Esophagus squamous epithelium (tissue), 4 donors: ENCODE results near the gene HDC.

ENCODE experiments used
- POLR2A ChIP-seq, 4 donors: fragments of 450-650 bp; IDR thresholded peaks; one replicate each; pipeline ENCODE4 v1.6.1; 2017; ENCODE audit warnings: antibody characterized with exemption in 4 of 4, mild to moderate bottlenecking in 4 of 4, moderate library complexity in 3 of 4
- TF ChIP-seq, protein P1 (sequence below), 6 experiments: fragments of 450-650 bp in 4 of 6; fragments of 200-600 bp in 2 of 6; sonication (generic) in 2 of 6; IDR thresholded peaks; one replicate each; pipeline ENCODE4 v1.5.1; 2016 to 2019; ENCODE audit warnings: antibody characterized with exemption in 6 of 6, mild to moderate bottlenecking in 4 of 6, moderate library complexity in 4 of 6

DNA sequence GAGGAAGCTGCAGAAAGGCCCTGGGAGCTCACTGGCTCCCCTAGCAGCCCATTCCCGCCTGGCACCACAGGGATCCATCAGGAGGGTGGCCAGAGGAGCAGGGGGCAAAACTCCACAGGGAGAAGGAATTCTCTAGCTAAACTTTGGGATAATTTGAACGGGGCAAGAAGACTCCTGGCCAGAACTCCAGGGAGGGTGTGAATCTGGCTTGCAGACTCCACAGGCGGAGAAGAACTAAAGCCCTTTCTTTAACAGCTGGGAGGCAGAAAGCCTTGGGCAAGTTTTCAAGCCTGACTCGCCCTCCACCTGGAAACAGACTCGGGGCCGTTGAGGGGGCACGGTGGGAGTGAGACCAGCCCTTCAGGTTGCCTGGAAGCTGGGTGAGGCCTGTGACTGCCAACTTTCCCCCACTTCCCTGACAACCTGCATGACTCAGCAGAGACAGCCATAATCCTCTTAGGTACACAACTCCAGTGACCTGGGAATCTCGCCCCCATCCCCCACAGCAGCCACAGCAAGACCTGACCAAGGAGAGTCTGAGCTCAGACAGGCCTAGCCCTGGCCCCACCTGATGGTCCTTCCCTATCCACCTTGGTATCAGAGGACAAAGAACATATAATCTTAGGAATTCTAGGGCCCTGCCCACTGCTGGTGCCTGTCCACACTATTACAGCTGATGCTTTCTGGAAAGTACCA is 54.9 kb downstream of the HDC start:
- TF ChIP-seq, protein P1, sequence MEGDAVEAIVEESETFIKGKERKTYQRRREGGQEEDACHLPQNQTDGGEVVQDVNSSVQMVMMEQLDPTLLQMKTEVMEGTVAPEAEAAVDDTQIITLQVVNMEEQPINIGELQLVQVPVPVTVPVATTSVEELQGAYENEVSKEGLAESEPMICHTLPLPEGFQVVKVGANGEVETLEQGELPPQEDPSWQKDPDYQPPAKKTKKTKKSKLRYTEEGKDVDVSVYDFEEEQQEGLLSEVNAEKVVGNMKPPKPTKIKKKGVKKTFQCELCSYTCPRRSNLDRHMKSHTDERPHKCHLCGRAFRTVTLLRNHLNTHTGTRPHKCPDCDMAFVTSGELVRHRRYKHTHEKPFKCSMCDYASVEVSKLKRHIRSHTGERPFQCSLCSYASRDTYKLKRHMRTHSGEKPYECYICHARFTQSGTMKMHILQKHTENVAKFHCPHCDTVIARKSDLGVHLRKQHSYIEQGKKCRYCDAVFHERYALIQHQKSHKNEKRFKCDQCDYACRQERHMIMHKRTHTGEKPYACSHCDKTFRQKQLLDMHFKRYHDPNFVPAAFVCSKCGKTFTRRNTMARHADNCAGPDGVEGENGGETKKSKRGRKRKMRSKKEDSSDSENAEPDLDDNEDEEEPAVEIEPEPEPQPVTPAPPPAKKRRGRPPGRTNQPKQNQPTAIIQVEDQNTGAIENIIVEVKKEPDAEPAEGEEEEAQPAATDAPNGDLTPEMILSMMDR (IDR thresholded peaks at IDR 0.05), result no peak
- no peak for TF ChIP-seq POLR2A (IDR thresholded peaks at IDR 0.05)
